ENCODE data around the gene CYP4F2.

CYP4F2 gene

DNA sequence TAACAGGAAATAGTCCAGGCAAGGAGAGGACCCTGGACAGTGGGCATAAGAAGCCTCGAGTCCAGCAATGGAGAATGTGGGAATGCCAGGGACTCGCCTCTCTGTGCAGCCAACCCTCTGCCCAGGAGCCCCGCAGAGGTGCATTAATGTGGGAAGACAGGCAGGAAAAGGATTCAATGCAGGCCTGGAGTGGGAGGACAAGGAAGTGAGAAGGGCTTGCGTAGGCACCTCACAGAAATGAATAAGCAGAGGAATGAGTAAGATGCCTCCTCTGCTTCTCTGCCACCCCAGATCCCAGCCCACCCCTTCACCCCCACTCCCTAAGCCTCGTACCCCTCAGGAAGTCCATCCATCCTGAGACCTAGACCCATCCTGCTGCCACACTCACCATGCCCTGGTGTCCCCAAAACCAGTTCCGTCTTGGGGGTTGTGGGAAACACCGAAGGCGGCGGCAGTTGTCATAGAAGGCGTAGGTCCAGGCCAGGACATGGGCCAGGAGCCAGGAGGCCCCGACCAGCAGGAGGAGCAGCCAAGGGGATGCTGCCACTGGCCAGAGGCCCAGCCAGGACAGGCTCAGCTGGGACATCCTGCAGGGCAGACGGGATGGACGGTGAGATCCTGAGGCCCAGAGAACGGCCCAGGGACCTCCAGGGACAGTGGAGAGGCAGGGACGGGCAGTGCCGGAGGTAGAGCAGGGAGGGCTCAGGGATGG lies 692 bp downstream of the CYP4F2 start:
- Histone ChIP-seq H3K27me3 (ENCODE audit: insufficient read depth, low read length) (no peaks in the 10 kb centered on the region), H2AK5ac (ENCODE audit: low read length) (no peak overlapping the region), H4K12ac (ENCODE audit: low read depth, low read length) (no peak overlapping the region), H3K4ac (ENCODE audit: low read depth, low read length) (no peak overlapping the region), H3K9me3 (ENCODE audit: insufficient read depth, low read depth, low read length) (peaks cover 53% of the 10 kb centered on the region), H3K4me2 (ENCODE audit: low read length) (no peak overlapping the region), H3K9ac (ENCODE audit: low read length) (no peak overlapping the region), H3K23ac (ENCODE audit: low read length) (no peak overlapping the region), H3K4me1 (ENCODE audit: control insufficient read depth in 1 of 2, insufficient read depth in 2 of 2, low read length in 2 of 2) (no peaks in the 10 kb centered on the region), H4K91ac (ENCODE audit: low read depth, low read length) (no peak overlapping the region), H3K14ac (ENCODE audit: low read length) (no peak overlapping the region), H4K8ac (ENCODE audit: low read depth, low read length) (no peak overlapping the region), H3K79me1 (ENCODE audit: low read length) (no peaks in the 10 kb centered on the region), H3K27ac (ENCODE audit: low read depth, low read length) (no peak overlapping the region), H2BK5ac (ENCODE audit: low read depth, low read length, poor library complexity) (no peak overlapping the region), H3K18ac (ENCODE audit: low read length) (no peak overlapping the region), H2AFZ (ENCODE audit: insufficient read depth, low read length, poor library complexity) (no peak overlapping the region), H3K4me3 (ENCODE audit: low read depth, low read length) (no peak overlapping the region), H2BK12ac (ENCODE audit: low read length) (no peak overlapping the region), H3K36me3 (ENCODE audit: control insufficient read depth in 1 of 2, insufficient read depth in 2 of 2, low read length in 2 of 2) (no peaks in the 10 kb centered on the region), H2BK120ac (ENCODE audit: insufficient read depth, low read length, poor library complexity) (no peak overlapping the region), H3K79me2 (ENCODE audit: control insufficient read depth, insufficient read depth, low read length, poor library complexity) (no peaks in the 10 kb centered on the region)
- no CpG with 5 or more reads among the region's 16 CpGs for WGBS (ENCODE audit: extremely low coverage, insufficient coverage, insufficient read length)
- no peak for DNase-seq

- no peak overlapping the region for H4K8ac ChIP-seq (ENCODE audit: low read depth, low read length)
- H3K4me2 ChIP-seq (ENCODE audit: low read length), result no peak overlapping the region
- H3K79me1 ChIP-seq (ENCODE audit: low read length), result no peaks in the 10 kb centered on the region
- H2BK120ac ChIP-seq (ENCODE audit: insufficient read depth, low read length, poor library complexity), result no peak overlapping the region
- no peak overlapping the region for H3K4ac ChIP-seq (ENCODE audit: low read depth, low read length)
- H3K4me1 ChIP-seq (ENCODE audit: control insufficient read depth in 1 of 2, insufficient read depth in 2 of 2, low read length in 2 of 2), result no peaks in the 10 kb centered on the region
- H2AK5ac ChIP-seq (ENCODE audit: low read length), result no peak overlapping the region
- no peak overlapping the region for H2AFZ ChIP-seq (ENCODE audit: insufficient read depth, low read length, poor library complexity)
- no peaks in the 10 kb centered on the region for H3K27me3 ChIP-seq (ENCODE audit: insufficient read depth, low read length)
- H2BK12ac ChIP-seq (ENCODE audit: low read length), result no peak overlapping the region
- H3K36me3 ChIP-seq (ENCODE audit: control insufficient read depth in 1 of 2, insufficient read depth in 2 of 2, low read length in 2 of 2), result no peaks in the 10 kb centered on the region
- H3K18ac ChIP-seq (ENCODE audit: low read length), result no peak overlapping the region
- peaks cover 53% of the 10 kb centered on the region for H3K9me3 ChIP-seq (ENCODE audit: insufficient read depth, low read depth, low read length)
- no peaks in the 10 kb centered on the region for H3K79me2 ChIP-seq (ENCODE audit: control insufficient read depth, insufficient read depth, low read length, poor library complexity)
- no peak for DNase-seq
- H3K27ac ChIP-seq (ENCODE audit: low read depth, low read length), result no peak overlapping the region
- no peak overlapping the region for H2BK5ac ChIP-seq (ENCODE audit: low read depth, low read length, poor library complexity)
- H3K9ac ChIP-seq (ENCODE audit: low read length), result no peak overlapping the region
- no peak overlapping the region for H3K23ac ChIP-seq (ENCODE audit: low read length)
- H3K4me3 ChIP-seq (ENCODE audit: low read depth, low read length), result no peak overlapping the region
- no CpG with 5 or more reads among the region's 4 CpGs for WGBS (ENCODE audit: extremely low coverage, insufficient coverage, insufficient read length)
- H4K91ac ChIP-seq (ENCODE audit: low read depth, low read length), result no peak overlapping the region
- no peak overlapping the region for H3K14ac ChIP-seq (ENCODE audit: low read length)
- no peak overlapping the region for H4K12ac ChIP-seq (ENCODE audit: low read depth, low read length)
Measured at GRCh38 chr19:15895876-15896430, 1.9 kb downstream of the CYP4F2 start.

GRCh38 chr19:15894359-15894758 lies 3.5 kb downstream of the CYP4F2 start:
- no peak overlapping the region for H4K91ac ChIP-seq (ENCODE audit: low read depth, low read length)
- H2BK12ac ChIP-seq (ENCODE audit: low read length), result no peak overlapping the region
- no peak overlapping the region for H2AFZ ChIP-seq (ENCODE audit: insufficient read depth, low read length, poor library complexity)
- H3K4me3 ChIP-seq (ENCODE audit: low read depth, low read length), result no peak overlapping the region
- no CpG with 5 or more reads among the region's 2 CpGs for WGBS (ENCODE audit: extremely low coverage, insufficient coverage, insufficient read length)
- no peaks in the 10 kb centered on the region for H3K79me2 ChIP-seq (ENCODE audit: control insufficient read depth, insufficient read depth, low read length, poor library complexity)
- H3K4me1 ChIP-seq (ENCODE audit: control insufficient read depth in 1 of 2, insufficient read depth in 2 of 2, low read length in 2 of 2), result no peaks in the 10 kb centered on the region
- no peak overlapping the region for H2AK5ac ChIP-seq (ENCODE audit: low read length)
- H3K9me3 ChIP-seq (ENCODE audit: insufficient read depth, low read depth, low read length), result peaks cover 55% of the 10 kb centered on the region
- H2BK5ac ChIP-seq (ENCODE audit: low read depth, low read length, poor library complexity), result no peak overlapping the region
- H3K4me2 ChIP-seq (ENCODE audit: low read length), result no peak overlapping the region
- no peak overlapping the region for H4K8ac ChIP-seq (ENCODE audit: low read depth, low read length)
- no peak overlapping the region for H3K18ac ChIP-seq (ENCODE audit: low read length)
- H3K79me1 ChIP-seq (ENCODE audit: low read length), result no peaks in the 10 kb centered on the region
- no peak overlapping the region for H4K12ac ChIP-seq (ENCODE audit: low read depth, low read length)
- DNase-seq, result no peak
- no peak overlapping the region for H3K23ac ChIP-seq (ENCODE audit: low read length)
- H3K36me3 ChIP-seq (ENCODE audit: control insufficient read depth in 1 of 2, insufficient read depth in 2 of 2, low read length in 2 of 2), result no peaks in the 10 kb centered on the region
- no peak overlapping the region for H3K14ac ChIP-seq (ENCODE audit: low read length)
- H3K9ac ChIP-seq (ENCODE audit: low read length), result no peak overlapping the region
- H3K27ac ChIP-seq (ENCODE audit: low read depth, low read length), result no peak overlapping the region
- no peaks in the 10 kb centered on the region for H3K27me3 ChIP-seq (ENCODE audit: insufficient read depth, low read length)
- H2BK120ac ChIP-seq (ENCODE audit: insufficient read depth, low read length, poor library complexity), result no peak overlapping the region
- H3K4ac ChIP-seq (ENCODE audit: low read depth, low read length), result no peak overlapping the region

- Histone ChIP-seq H3K9ac (ENCODE audit: low read length) (no peak overlapping the region), H3K14ac (ENCODE audit: low read length) (no peak overlapping the region), H3K18ac (ENCODE audit: low read length) (no peak overlapping the region), H4K12ac (ENCODE audit: low read depth, low read length) (no peak overlapping the region), H3K36me3 (ENCODE audit: control insufficient read depth in 1 of 2, insufficient read depth in 2 of 2, low read length in 2 of 2) (no peaks in the 10 kb centered on the region), H3K4me1 (ENCODE audit: control insufficient read depth in 1 of 2, insufficient read depth in 2 of 2, low read length in 2 of 2) (no peaks in the 10 kb centered on the region), H3K9me3 (ENCODE audit: insufficient read depth, low read depth, low read length) (peaks cover 55% of the 10 kb centered on the region), H3K4me2 (ENCODE audit: low read length) (no peak overlapping the region), H2BK12ac (ENCODE audit: low read length) (no peak overlapping the region), H3K4ac (ENCODE audit: low read depth, low read length) (no peak overlapping the region), H3K79me1 (ENCODE audit: low read length) (no peaks in the 10 kb centered on the region), H3K4me3 (ENCODE audit: low read depth, low read length) (no peak overlapping the region), H2BK5ac (ENCODE audit: low read depth, low read length, poor library complexity) (no peak overlapping the region), H3K27me3 (ENCODE audit: insufficient read depth, low read length) (no peaks in the 10 kb centered on the region), H2AFZ (ENCODE audit: insufficient read depth, low read length, poor library complexity) (no peak overlapping the region), H4K8ac (ENCODE audit: low read depth, low read length) (no peak overlapping the region), H3K79me2 (ENCODE audit: control insufficient read depth, insufficient read depth, low read length, poor library complexity) (no peaks in the 10 kb centered on the region), H4K91ac (ENCODE audit: low read depth, low read length) (no peak overlapping the region), H2BK120ac (ENCODE audit: insufficient read depth, low read length, poor library complexity) (no peak overlapping the region), H2AK5ac (ENCODE audit: low read length) (no peak overlapping the region), H3K23ac (ENCODE audit: low read length) (no peak overlapping the region), H3K27ac (ENCODE audit: low read depth, low read length) (no peak overlapping the region)
- WGBS (ENCODE audit: extremely low coverage, insufficient coverage, insufficient read length), result no CpG with 5 or more reads among the region's 7 CpGs
- DNase-seq, result no peak
Measured at GRCh38 chr19:15893477-15893876, 4.4 kb downstream of the CYP4F2 start.

All from trophoblast cell (in vitro differentiated cells and primary cell).